ENCODE results near the gene ZDHHC14.

ZDHHC14 gene

GRCh38 chr6:157597461-157598312 is 216.7 kb downstream of the ZDHHC14 start:
- TF ChIP-seq GATA1 (IDR thresholded peaks at IDR 0.05; ENCODE audit: low read depth, low read length) (no peak), POLR2A (IDR thresholded peaks at IDR 0.05; ENCODE audit: low read length) (no peak)
- DNase-seq: peak; percentile 51 to 73

DNA sequence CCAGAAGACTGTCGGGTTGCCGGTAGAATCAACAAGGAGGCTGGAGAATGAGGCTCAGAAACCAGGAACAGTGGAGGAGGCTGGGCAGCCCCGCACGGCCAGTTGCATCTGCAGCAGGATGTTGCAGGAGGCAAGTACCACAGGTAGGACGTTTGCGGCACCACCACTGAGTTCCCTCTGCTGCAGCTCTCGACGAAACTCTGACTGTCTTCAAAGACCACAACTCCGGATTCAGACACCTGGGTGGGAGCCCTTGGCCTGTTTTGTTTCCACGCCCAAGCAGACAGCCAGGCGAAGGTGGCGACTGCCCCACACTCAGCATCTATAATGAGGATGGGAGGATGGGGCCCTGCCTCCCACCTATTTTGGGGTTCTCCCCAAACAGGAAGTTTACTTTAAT is 218.2 kb downstream of the ZDHHC14 start:
- TF ChIP-seq POLR2A (IDR thresholded peaks at IDR 0.05; ENCODE audit: low read length) (no peak), GATA1 (IDR thresholded peaks at IDR 0.05; ENCODE audit: low read depth, low read length) (no peak)
- no peak for DNase-seq

- no peak for TF ChIP-seq POLR2A (IDR thresholded peaks at IDR 0.05; ENCODE audit: low read length)
- TF ChIP-seq GATA1 (IDR thresholded peaks at IDR 0.05; ENCODE audit: low read depth, low read length): no peak
- no peak for DNase-seq
These were observed 219.8 kb downstream of the ZDHHC14 start for GRCh38 chr6:157600807-157601206.

GRCh38 chr6:157602521-157603295 is 221.7 kb downstream of the ZDHHC14 start:
- TF ChIP-seq GATA1 (IDR thresholded peaks at IDR 0.05; ENCODE audit: low read depth, low read length) (no peak), POLR2A (IDR thresholded peaks at IDR 0.05; ENCODE audit: low read length) (no peak)
- DNase-seq: no peak

GRCh38 chr6:157603314-157603940 is 222.4 kb downstream of the ZDHHC14 start:
- TF ChIP-seq POLR2A (IDR thresholded peaks at IDR 0.05; ENCODE audit: low read length) (no peak), GATA1 (IDR thresholded peaks at IDR 0.05; ENCODE audit: low read depth, low read length) (no peak)
- DNase-seq: no peak

DNA sequence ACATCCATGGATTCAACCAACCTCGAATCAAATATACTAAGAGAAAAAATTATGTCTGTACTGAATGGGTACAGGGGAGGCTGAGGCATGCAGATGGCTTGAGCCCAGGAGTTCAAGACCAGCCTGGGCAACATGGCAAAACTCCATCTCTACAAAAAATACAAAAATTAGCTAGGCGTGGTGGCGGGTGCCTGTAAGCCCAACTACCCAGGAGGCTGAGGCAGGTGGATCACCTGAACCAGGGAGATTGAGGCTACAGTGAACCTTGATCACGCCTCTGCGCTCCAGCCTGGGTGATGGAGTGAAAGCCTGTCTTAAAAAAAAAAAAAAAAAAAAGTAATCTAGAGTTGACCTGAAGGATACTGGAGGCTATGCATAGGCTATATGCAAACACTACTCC is 223.0 kb downstream of the ZDHHC14 start:
- TF ChIP-seq GATA1 (IDR thresholded peaks at IDR 0.05; ENCODE audit: low read depth, low read length) (no peak), POLR2A (IDR thresholded peaks at IDR 0.05; ENCODE audit: low read length) (no peak)

DNA sequence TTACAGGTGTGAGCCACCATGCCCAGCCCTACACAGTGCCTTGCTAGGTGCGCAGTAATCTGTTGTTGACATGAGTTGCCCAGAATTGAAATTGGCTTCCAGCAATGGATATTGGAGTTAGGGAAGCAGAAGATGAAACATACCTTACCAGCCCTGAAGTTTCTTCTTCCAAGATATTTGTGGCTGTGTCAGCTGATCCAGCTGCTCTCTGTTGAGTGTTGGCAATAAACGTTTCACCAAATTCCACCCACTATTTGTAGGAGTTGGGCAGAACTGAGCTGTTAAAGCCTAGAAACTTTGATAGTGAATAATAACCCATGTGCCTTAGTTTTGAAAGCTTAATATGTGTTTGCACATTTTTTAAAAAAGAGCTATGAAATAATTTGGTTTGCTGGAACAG is 223.8 kb downstream of the ZDHHC14 start:
- TF ChIP-seq POLR2A (IDR thresholded peaks at IDR 0.05; ENCODE audit: low read length) (no peak), GATA1 (IDR thresholded peaks at IDR 0.05; ENCODE audit: low read depth, low read length) (no peak)
- no peak for DNase-seq

More for the DNA sequence above, 223.0 kb downstream of the ZDHHC14 start:
- DNase-seq: no peak

GRCh38 chr6:157605484-157605883 is 224.5 kb downstream of the ZDHHC14 start:
- no peak for TF ChIP-seq POLR2A (IDR thresholded peaks at IDR 0.05; ENCODE audit: low read length)
- TF ChIP-seq GATA1 (IDR thresholded peaks at IDR 0.05; ENCODE audit: low read depth, low read length): no peak

GRCh38 chr6:157606516-157606915 is 225.5 kb downstream of the ZDHHC14 start:
- TF ChIP-seq GATA1 (IDR thresholded peaks at IDR 0.05; ENCODE audit: low read depth, low read length) (no peak), POLR2A (IDR thresholded peaks at IDR 0.05; ENCODE audit: low read length) (no peak)
- DNase-seq: no peak

More at GRCh38 chr6:157605484-157605883, 224.5 kb downstream of the ZDHHC14 start:
- DNase-seq: no peak

DNA sequence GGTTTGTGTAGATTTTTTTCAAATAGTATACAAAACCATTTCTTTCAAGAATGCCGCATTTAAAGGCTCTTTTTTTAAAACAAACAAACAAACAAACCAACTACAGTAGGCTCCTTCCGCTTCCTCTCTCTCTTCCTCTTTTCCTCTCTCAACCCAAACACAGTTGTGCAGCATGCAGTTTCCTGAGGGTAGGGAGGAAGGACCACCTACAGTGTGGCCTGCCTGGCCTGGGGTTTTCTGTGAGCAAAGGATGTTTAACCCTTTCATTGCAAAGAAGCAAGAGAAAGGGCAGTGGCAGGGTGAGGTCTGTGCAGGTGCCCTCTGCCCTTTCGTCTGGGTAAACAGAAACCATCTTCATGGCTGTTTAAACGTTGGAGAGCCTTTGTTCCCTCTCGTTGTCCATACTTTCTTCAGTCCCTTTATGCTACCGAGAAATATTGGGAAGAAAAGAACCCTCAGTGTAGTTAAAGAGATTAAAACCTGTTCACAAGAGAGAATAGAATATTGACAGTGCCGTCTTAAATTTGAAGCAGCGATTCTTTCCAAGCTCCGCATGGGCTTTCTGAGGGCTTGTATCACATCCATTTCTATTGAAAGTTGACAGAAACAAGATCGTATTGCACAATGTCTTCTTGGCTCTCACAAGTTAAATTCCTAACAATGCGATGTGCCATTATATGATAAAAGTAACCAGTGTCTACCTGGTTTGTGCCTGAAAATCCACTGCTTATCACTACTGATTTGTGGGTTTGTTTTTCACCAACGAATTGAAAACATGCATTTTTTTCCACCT is 226.5 kb downstream of the ZDHHC14 start:
- no peak for DNase-seq
- TF ChIP-seq POLR2A (IDR thresholded peaks at IDR 0.05; ENCODE audit: low read length): no peak
- TF ChIP-seq GATA1 (IDR thresholded peaks at IDR 0.05; ENCODE audit: low read depth, low read length): no peak

GRCh38 chr6:157608221-157609075 is 227.5 kb downstream of the ZDHHC14 start:
- no peak for TF ChIP-seq POLR2A (IDR thresholded peaks at IDR 0.05; ENCODE audit: low read length)
- TF ChIP-seq GATA1 (IDR thresholded peaks at IDR 0.05; ENCODE audit: low read depth, low read length): no peak
- no peak for DNase-seq

DNA sequence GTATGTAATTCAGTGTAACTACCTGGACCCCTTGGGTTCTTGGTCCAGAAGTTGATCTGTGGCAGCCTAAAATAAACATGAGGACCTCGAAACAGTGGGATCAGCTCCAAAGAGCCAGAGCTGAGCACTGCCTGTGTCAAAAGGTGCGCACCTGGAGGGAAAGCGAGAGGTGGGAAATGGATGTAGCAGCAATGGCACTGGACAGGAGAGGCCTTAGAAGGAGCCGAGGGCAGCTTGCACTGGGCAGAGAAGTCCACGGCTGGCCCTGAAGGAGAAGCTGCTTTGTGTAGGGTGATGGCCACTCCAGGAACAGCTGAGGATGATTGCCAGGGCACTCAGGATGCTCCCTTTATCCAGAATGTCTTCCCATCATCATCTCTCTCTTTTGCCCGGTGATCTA is 228.1 kb downstream of the ZDHHC14 start:
- DNase-seq: no peak
- no peak for TF ChIP-seq GATA1 (IDR thresholded peaks at IDR 0.05; ENCODE audit: low read depth, low read length)
- no peak for TF ChIP-seq POLR2A (IDR thresholded peaks at IDR 0.05; ENCODE audit: low read length)
